Kidney tubule cell (primary cell): ENCODE measurements around the gene ITGA4.

Experiments
- DNase-seq: peaks from one replicate; pipeline ENCODE4 v3.0.0-alpha.2; 2018; ENCODE audit warnings: low spot score

Gene ITGA4

GRCh38 chr2:181516992-181517391 lies 59.8 kb downstream of the ITGA4 start:
- DNase-seq: no peak

DNA sequence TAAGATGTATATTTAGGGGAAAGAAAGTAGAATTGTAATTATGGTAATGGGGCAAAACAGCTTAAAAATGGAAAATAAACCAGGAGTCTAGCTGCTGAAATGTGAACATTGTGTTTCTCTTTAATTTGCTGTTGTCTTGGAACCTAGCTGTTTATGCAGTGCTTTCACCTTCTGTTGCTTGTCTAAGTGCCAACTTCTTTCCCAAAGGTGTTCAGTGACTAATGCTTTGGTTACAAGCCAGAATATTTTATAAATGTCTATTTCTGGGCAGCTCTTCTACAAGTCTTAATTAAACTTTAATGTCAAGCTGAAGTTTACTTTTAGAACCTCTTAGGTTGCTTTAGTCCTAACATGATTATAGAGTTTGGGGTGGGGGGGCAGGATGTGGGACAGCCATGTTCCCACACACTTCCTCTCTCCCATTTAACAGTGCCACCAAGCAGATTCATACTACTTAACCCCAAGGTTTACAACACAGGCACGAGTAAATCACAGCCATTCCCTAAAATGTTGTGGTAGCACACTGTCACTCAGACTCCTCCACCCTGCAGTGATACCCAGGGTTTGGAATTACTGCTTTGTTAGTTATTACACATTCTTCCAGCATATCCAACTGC lies 60.6 kb downstream of the ITGA4 start:
- DNase-seq: peak; percentile 39

GRCh38 chr2:181520253-181520652 lies 63.1 kb downstream of the ITGA4 start:
- DNase-seq: no peak

GRCh38 chr2:181523756-181524155 lies 66.6 kb downstream of the ITGA4 start:
- DNase-seq: no peak

GRCh38 chr2:181526014-181526413 lies 68.8 kb downstream of the ITGA4 start:
- no peak for DNase-seq

- no peak for DNase-seq
Measured at GRCh38 chr2:181527058-181527457, 69.9 kb downstream of the ITGA4 start.

GRCh38 chr2:181528441-181528840 lies 71.3 kb downstream of the ITGA4 start:
- no peak for DNase-seq

- no peak for DNase-seq
Measured at GRCh38 chr2:181536730-181537129, 79.5 kb downstream of the ITGA4 start.

DNA sequence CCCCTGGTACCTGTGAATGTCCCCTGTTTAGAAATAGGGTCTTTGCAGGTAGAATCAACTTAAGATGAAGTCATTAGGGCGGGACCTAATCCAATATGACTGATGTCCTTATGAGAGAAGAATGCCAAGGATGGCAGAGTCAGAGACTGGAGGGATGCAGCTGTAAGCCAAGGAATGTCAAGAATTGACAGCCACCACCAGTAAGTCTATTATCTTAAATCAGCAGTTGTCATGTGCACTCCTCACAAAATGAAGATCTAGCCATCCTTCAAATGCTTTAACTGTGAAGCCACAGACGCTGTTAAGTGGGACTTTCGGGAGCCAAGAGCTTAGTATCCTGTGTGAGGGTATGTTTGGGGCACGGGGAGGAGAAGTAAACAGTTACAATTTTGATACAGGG lies 83.2 kb downstream of the ITGA4 start:
- peak; percentile 25 for DNase-seq

GRCh38 chr2:181542170-181542569 lies 85.0 kb downstream of the ITGA4 start:
- DNase-seq: no peak

- DNase-seq: peak; percentile 86
Measured at GRCh38 chr2:181546086-181546485, 88.9 kb downstream of the ITGA4 start.

GRCh38 chr2:181552808-181553207 lies 95.6 kb downstream of the ITGA4 start:
- peak; percentile 88 for DNase-seq

GRCh38 chr2:181553244-181553643 lies 96.1 kb downstream of the ITGA4 start:
- peak; percentile 2 for DNase-seq

DNA sequence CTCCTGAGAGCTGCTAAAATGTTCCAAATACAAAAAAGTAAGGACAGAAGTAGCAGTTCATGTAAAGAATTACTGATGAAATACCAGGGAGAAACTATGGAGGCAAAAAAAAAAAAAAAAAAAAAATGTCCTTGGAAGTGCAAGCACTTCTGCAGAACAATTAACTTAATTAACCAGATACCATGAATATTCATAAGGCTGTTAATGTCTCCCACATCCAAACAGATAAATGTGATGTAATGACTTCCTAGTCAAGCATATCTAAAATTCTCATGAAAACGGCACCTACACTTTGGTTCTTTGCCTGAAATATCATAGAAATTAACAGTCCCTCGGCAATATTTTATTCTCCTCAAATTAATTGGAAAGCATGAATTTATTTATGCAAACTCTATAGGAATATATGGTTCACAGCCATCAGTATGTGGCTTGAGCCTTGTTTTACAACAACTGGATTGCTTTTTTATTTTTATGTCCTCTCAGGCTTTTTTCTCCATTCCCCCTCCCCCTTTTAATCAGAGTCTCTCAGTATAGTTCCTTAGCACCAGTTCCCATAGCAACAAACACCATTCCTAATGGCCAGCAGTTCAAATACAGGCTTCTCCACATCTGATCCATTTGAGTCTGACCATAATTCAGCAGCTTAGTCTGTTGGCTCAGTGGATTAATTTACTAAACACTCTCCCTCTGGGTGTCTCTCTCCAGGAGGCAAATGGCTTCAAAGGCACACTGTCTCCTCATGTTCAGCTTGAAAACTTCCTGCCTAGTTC lies 97.1 kb downstream of the ITGA4 start:
- DNase-seq: no peak

GRCh38 chr2:181558371-181558770 lies 101.2 kb downstream of the ITGA4 start:
- DNase-seq: no peak

GRCh38 chr2:181563101-181563692 lies 106.0 kb downstream of the ITGA4 start:
- DNase-seq: no peak

DNA sequence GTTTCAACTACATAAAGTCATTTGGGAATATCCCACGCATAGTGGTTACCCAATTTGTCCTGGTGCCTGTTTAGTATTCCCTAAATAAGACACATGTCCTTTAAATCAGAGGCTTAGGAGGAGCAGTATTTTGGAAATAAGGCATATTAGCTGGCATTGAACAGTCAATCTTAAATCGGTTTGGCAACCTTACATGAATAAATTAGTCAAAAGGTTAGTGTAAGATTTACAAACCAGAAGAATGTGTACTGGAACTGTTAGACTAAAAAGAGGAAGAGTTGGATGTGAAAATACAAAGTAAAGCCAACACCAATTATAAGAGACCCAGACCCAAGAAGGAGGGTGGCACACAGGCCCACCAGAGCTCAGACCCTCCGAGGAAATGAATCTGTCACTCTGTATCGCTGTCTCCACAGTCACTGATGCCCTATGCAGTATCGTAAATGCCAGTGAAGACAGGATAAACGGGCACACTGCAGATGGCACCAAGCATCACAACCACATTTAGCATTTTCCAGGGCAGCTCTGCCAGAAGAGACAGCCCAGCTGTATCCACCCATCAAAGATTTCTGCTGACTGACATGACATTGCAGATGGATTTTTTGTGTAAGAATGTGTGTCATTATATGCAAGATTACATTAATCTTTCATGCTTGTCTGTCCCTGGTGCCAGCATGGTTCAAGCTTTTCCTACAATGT lies 109.3 kb downstream of the ITGA4 start:
- DNase-seq: no peak

GRCh38 chr2:181570059-181570458 lies 112.9 kb downstream of the ITGA4 start:
- DNase-seq: no peak

GRCh38 chr2:181570833-181571661 lies 113.9 kb downstream of the ITGA4 start:
- no peak for DNase-seq

DNA sequence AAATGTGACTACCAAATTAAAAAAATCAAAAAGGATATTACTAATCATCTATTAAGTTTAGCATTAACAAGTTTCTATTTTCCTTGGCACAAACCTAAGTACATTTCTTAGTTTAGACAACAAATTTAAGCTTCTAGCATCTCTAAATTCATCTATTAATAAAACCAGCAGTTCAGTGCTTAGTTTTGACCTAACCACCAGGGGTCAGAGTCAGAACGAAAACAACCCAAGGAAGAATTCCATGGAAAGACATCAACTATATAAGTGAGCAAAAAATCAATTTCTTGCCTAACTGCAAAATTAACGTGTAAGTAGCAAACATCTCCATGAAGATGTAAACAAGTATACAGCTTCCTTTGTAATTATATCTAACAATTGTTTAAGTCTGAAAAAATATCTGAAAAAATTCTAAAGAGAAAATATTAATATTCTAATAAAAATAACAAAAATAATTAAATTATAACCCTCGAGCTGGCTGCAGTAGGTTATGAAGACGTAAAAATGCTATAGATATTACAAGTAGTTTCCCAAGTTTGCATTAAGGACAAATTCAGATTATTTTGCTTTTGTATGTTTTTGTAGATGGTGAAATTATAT lies 116.1 kb downstream of the ITGA4 start:
- peak; percentile 59 for DNase-seq

GRCh38 chr2:181574321-181574720 lies 117.1 kb downstream of the ITGA4 start:
- no peak for DNase-seq
